GM18517 (cell line): ENCODE measurements around the gene BTBD2.
"Not testable (repeated sequence)": the region's sequence is repeated elsewhere in the genome, so short reads cannot be mapped to it uniquely, and the experiment has no call there.

Experiments used
- ATAC-seq: cut with Tn5 transposase; IDR thresholded peaks from one replicate; pipeline ENCODE4 v1.9.1; 2021; ENCODE audit warnings: mild to moderate bottlenecking, moderate library complexity; ENCODE audit not compliant: unreplicated experiment

Gene BTBD2

DNA sequence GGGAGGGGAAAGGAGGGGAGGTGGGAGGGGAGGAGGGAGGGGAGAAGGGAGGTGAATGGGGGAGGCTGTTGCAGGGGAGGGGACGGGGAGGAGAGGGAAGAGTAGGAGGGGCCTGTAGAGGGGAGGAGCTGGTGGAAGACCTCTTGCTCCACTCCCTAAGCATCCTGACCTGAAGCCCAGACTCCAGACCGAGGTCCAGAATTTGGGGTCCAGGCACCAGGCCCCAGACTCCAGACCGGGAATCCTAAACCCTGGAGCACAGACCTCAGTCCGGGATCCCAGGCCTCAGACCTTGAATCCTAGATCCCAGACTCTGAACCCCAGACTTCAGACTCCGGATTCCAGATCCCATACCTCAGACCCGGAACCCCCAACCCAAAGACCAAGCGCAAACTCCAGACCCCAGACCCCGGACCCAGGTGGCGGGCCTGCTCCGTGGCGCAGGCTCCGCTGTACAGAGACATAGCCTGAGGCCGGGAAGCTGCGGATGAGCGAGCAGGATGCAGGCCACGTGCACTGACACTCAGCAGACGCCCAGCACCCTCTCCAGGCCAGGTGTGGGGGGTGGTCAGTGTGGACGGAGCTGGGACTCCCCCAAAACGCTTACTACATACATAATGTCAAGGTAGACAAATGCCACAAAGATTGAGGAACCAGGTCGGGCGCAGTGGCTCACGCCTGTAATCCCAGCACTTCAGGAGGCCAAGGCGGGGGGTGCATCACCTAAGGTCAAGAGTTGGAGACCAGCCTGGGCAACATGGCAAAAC lies 710 bp upstream of the BTBD2 start:
- ATAC-seq = no peak

- ATAC-seq = no peak
These were observed 545 bp downstream of the BTBD2 start for GRCh38 chr19:2014731-2015607.

DNA sequence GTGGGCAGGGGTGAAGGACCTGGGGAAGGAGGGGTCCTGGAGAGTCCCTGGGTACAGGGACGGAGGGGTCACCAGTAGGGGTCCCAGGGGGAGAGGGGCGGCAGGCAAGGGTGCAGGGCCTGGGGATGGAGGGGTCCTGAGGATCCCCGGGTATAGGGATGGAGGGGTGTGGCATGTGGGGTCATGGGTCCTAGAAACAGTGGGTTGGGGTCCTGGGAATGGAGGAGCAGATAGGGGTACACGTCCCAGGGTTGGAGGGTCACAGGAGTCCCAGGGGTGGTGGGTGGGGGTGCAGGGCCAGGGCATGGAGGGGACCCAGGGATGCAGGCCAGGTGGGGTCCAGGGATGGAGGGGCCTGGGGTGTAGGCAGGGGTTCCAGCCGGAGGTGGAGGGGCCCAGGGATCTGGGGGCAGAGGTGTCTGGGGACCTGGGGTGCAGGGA lies 1.4 kb downstream of the BTBD2 start:
- no peak for ATAC-seq

DNA sequence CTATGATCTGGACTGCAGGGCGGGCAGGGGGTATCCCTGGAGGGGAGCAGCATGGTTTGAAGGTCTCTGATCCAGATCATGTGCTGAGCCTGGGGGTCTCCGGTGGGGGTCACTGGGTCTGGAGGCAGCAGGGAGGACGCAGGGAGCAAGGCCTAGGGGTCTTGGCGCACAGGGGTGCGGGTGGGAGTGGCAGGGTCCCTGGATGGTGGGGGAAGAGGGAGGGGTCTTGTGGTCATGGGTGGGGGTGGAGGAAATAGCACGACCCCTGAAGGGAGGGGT lies 1.9 kb downstream of the BTBD2 start:
- ATAC-seq = no peak

DNA sequence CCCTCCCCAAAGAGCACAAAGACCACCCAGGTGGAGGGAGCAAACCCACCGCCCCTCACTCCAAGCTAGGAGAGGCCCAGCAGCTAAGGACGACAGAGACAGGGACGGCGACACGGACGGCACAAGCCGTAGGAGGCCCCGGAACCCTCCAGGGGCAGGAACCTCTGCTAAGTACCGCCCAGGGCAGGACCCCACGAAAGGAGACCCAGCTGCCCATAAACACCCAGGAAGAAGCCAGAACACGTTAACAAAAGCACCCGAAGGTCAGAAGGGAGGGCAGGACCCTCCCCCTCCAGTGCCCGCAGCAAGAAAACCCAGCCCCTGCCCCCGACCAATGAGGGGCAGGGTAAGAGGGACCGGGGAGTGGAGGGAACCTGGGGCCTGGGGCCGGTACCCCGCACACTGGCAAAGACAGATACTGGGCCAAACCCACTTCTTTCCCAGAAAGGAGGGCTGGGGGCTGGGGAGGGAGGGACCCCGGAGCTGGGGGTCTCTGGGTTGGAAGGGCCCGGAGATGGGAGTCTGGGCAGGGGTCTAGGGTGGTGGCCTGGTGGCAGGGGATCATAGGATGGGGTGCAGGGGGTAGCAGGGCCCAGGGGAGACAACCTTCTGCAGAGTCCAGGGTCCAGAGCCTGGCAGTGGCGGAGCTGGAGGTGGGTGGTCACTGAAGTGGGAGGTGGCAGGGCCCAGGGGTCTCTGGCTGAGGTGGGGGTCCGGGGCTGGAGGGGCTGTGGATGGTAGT lies 2.4 kb downstream of the BTBD2 start:
- no peak for ATAC-seq

DNA sequence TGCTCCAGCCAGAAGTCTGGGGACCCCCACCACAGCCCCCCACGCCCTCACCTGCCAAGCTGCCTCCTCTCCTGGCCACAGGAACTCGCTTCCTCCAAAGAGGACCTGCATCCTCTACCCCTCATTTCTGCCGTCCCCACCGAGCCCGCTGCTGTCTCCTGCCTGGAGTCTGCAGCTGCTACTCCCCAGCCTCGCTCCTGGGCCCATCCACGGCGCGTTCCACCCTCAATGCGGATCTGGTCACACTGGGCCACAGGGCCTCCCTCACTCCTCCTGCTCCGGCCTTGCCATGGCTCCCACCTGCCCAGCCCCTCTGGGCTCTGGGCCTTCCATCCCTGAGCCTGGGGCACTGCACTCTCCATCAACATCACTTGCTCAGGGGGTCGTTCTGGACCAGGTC lies 4.3 kb downstream of the BTBD2 start:
- ATAC-seq = no peak

GRCh38 chr19:2010135-2010668 lies 5.3 kb downstream of the BTBD2 start:
- ATAC-seq = no peak

- no peak for ATAC-seq
These were observed 11.6 kb downstream of the BTBD2 start for GRCh38 chr19:2003874-2004273.

- no peak for ATAC-seq
These were observed 15.5 kb downstream of the BTBD2 start for GRCh38 chr19:1999856-2000515.

DNA sequence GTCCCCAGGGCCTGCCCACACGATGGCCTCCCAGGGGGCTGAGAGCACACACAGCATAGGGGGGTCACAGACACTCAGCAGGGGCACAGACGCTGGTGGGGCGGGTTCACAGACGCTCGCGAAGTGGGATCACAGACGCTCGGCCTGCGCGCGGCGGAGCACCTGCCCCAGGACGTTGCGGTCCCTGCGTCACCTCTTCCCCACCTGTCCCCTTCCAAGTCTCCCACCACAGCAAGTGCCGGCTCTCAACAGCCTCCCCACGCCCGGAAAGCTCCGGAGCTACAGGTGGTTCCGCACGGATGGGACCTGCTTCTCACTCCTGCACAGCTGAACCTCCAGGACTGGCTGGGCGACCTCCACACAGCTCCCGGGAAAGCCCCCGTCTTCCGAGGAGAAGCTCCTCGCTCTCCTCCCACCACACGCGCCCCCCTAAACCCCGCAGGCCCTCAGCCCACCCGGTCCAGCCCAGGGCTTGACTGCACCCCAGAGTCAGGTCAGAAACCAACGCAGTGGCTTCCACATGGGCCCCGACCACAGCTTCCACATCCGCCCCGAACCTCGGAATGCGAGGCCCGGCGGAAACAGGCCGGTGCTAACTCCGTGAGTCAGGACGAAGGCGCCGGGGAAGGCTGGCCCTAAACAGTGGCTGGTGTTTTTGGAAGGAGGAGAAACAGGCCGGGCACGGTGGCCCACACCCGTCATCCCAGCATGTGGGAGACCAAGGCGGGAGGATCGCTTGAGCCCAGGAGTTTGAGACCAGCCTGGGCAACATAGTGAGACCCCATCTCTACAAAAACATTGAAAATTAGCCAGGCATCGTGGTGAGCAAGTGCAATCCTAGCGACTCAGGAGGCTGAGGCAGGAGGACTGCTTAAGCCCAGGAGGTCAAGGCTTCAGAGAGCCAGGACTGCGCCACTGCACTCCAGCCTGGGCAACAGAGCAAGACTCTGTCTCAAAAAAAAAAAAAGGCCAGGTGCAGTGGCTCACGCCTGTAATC lies 16.5 kb downstream of the BTBD2 start:
- ATAC-seq = no peak

GRCh38 chr19:1997353-1998233 lies 17.9 kb downstream of the BTBD2 start:
- ATAC-seq = no peak

- no peak for ATAC-seq
These were observed 22.7 kb downstream of the BTBD2 start for GRCh38 chr19:1992759-1993260.

DNA sequence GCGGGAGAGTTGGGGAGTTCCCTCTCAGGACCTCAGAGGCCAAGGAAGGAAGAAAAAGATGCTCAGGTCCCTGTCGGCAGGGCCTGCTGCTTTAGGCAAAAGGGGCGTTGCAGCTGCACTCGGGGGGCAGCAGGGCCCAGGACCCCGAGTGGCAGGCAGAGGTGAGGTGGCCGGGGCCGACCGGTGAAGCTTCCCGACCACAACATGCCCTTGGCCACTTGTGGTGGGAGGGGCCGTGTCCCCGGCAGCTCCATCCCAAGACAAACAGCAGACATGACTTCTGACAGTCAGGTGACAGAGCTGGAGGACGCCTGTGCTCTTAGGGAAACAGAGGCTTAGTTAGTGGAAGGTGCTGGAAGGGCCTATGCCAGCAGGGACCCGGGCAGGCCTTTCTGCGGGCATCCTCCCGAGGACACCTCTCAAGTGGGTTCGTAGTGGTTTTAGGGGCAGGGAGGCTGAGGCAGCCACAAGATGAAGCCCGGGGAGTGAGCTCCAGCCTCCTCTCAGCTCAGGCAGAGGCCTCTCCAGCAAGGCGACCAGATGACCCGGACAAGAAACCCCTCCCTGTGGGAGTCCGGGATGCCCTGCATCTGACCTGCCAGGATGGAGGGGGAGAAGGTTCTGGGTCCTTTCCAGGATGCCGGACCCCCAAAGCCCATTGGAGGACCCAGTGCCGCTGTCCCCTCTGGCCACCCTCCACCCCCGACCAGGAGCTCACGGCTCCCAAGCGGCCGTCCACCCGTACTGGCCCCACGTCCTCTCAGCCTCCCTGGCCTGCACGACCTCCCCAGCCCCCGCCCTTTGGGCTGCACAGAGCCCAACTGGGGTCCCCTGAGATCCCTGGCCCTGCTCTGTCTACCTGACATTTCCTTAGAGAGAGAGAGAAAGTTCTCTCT lies 24.2 kb downstream of the BTBD2 start:
- no peak for ATAC-seq

DNA sequence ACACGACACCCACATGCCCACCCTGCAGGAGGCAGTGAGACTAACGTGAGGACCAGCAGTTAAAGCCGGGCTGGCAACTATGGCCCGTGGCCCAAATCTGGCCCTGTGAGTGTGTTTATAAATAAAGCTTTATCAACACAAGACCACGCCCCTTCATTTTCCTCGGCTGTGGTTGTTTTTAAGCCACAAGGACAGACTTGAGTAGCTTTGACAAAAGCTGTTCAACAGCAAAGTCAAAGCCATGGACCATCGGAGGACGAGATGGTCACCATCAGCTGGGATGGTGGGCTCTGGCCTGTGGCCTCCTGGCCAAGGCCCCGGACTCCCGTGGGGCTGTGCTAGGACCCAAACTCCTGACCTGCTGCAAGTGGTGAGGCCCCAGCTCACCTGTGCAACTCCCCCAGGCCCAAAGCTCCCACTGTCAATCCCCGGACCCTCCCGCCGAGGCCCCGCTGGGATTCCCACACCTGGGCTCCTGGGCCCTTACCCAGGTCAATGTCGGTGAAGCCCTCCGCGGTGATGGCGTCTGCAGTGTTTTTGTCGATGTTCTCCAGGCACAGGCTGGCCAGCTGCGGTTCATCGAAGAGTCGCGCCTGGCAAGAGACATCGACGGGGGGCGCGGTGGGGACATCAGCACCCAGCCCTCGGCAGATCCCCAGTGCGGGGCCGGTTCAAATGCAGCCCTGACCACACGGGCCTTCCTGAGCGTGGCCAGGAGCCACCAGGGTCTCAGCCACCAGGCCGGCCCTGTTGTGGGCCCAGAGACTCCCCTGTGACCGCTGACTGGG lies 25.1 kb downstream of the BTBD2 start:
- no peak for ATAC-seq

DNA sequence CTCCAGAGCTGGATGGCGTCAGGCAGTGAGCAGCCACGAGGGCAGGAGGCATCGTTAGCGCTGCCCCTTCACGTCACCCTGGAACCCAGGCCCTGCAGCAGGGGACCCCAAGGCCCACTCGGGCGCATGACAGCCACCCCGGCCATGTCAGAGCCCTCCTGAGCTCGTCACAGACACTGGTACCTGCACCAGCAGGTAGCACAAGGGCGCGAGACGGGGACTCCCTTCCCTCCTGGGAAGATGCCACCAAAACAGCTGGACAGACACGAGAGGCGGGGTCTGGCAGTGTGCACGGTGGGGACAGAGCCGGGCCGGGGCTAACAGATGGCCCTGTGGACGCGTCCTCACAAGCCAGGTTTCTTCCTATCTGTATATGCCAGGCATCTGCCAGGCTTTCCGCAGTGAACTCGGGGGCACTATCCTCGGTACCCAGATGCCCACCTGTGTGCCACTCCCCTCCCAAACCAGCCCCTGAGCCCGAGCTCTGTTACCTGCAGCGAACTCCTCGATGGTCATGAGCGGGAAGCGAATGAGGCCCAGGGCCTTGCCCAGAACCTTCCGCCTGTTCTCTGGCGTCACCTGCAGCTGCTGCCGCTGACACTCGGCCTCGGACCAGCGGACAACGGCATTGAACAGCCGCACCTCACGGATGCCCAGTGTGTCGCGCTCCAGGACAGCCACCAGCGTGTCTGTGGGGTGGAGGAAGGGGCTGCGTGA lies 25.8 kb downstream of the BTBD2 start:
- no peak for ATAC-seq

- not testable (repeated sequence) for ATAC-seq
These were observed 27.1 kb downstream of the BTBD2 start for GRCh38 chr19:1988464-1988863.
